GM19023 (cell line): ENCODE measurements around the gene MYOD1.

Experiments used
- ATAC-seq: cut with Tn5 transposase; IDR thresholded peaks from one replicate; pipeline ENCODE4 v1.9.1; 2021; ENCODE audit warnings: mild to moderate bottlenecking, moderate library complexity; ENCODE audit not compliant: unreplicated experiment

MYOD1 gene

GRCh38 chr11:17700991-17701390 is 18.4 kb upstream of the MYOD1 start:
- ATAC-seq: no peak

- ATAC-seq: no peak
Observed at GRCh38 chr11:17702876-17703275, 16.5 kb upstream of the MYOD1 start.

GRCh38 chr11:17703951-17704350 is 15.4 kb upstream of the MYOD1 start:
- no peak for ATAC-seq

GRCh38 chr11:17707830-17708229 is 11.5 kb upstream of the MYOD1 start:
- no peak for ATAC-seq

- no peak for ATAC-seq
Observed at GRCh38 chr11:17711836-17712235, 7.5 kb upstream of the MYOD1 start.

- ATAC-seq: no peak
Observed at GRCh38 chr11:17713851-17714250, 5.5 kb upstream of the MYOD1 start.

GRCh38 chr11:17714356-17714854 is 5.0 kb upstream of the MYOD1 start:
- ATAC-seq: no peak

GRCh38 chr11:17714870-17715269 is 4.5 kb upstream of the MYOD1 start:
- no peak for ATAC-seq

GRCh38 chr11:17716807-17717206 is 2.6 kb upstream of the MYOD1 start:
- no peak for ATAC-seq

GRCh38 chr11:17718015-17718414 is 1.4 kb upstream of the MYOD1 start:
- ATAC-seq: no peak

GRCh38 chr11:17718510-17718962 is 835 bp upstream of the MYOD1 start:
- ATAC-seq: no peak

- ATAC-seq: no peak
Observed at GRCh38 chr11:17719938-17720795, 796 bp downstream of the MYOD1 start.

- ATAC-seq: no peak
Observed at GRCh38 chr11:17720796-17721171, 1.4 kb downstream of the MYOD1 start.

- ATAC-seq: no peak
Observed at GRCh38 chr11:17721242-17721999, 2.0 kb downstream of the MYOD1 start.

- no peak for ATAC-seq
Observed at GRCh38 chr11:17722000-17722643, 2.8 kb downstream of the MYOD1 start.

- no peak for ATAC-seq
Observed at GRCh38 chr11:17724020-17724908, 4.9 kb downstream of the MYOD1 start.

GRCh38 chr11:17725174-17725573 is 5.8 kb downstream of the MYOD1 start:
- ATAC-seq: no peak

GRCh38 chr11:17730137-17730536 is 10.8 kb downstream of the MYOD1 start:
- ATAC-seq: no peak

GRCh38 chr11:17730608-17731462 is 11.5 kb downstream of the MYOD1 start:
- peak; percentile 81 for ATAC-seq
